Fibroblast of lung (primary cell): ENCODE measurements around the gene GALNT8. TPM values are rescaled to one million over a fixed set of nuclear protein-coding genes. Genes with fewer than 3 reads are reported as not detected.
A peak's percentile ranks its signal among the peaks of the same experiment; 100 is the strongest.

Experiments
- DNase-seq, 2 donors: peaks; one replicate each; pipeline versions ENCODE4 v3.0.0 to v3.0.0-alpha.2; 2010; ENCODE audit warnings: low read depth in 2 of 2
- H2AFZ ChIP-seq: 2 replicates; pipeline ENCODE4 v1.5.1; 2012; ENCODE audit warnings: low read length, control low read depth, inconsistent platforms
- H3K27ac ChIP-seq: 2 replicates; pipeline ENCODE4 v1.5.1; 2011; ENCODE audit warnings: low read length, control low read depth; ENCODE audit not compliant: insufficient read depth
- H3K27me3 ChIP-seq: 2 replicates; pipeline ENCODE4 v1.5.1; 2011; ENCODE audit warnings: mild to moderate bottlenecking, low read length; ENCODE audit not compliant: control insufficient read depth, insufficient read depth
- H3K36me3 ChIP-seq: 2 replicates; pipeline ENCODE4 v1.5.1; 2011; ENCODE audit warnings: low read length; ENCODE audit not compliant: control insufficient read depth, insufficient read depth
- H3K4me1 ChIP-seq: 2 replicates; pipeline ENCODE4 v1.5.1; 2011; ENCODE audit warnings: low read length; ENCODE audit not compliant: control insufficient read depth, insufficient read depth; ENCODE audit errors: extremely low read depth
- H3K4me2 ChIP-seq: 2 replicates; pipeline ENCODE4 v1.5.1; 2011; ENCODE audit warnings: low read length, control low read depth; ENCODE audit not compliant: insufficient read depth; ENCODE audit errors: extremely low read depth
- H3K4me3 ChIP-seq, 4 experiments: fragments of 200-600 bp in 1 of 4; sonication (generic) in 1 of 4; replicated peaks in 1 of 4; 2 replicates each; pipeline ENCODE4 v1.5.1; 2011 to 2016; ENCODE audit warnings: low read length in 4 of 4, low read depth in 3 of 4, mild to moderate bottlenecking in 3 of 4, control low read depth in 2 of 4, inconsistent platforms in 1 of 4, mixed read lengths in 1 of 4; ENCODE audit not compliant: insufficient read depth in 1 of 4; ENCODE audit errors: control extremely low read depth in 1 of 4
- H3K79me2 ChIP-seq: 2 replicates; pipeline ENCODE4 v1.5.1; 2012; ENCODE audit warnings: mild to moderate bottlenecking, low read length, inconsistent platforms; ENCODE audit not compliant: control insufficient read depth, insufficient read depth
- H3K9ac ChIP-seq: 2 replicates; pipeline ENCODE4 v1.5.1; 2011; ENCODE audit warnings: mild to moderate bottlenecking, low read length, control low read depth; ENCODE audit not compliant: insufficient read depth
- H3K9me3 ChIP-seq: 2 replicates; pipeline ENCODE4 v1.5.1; 2012; ENCODE audit warnings: low read depth, low read length; ENCODE audit not compliant: control insufficient read depth, insufficient read depth
- H4K20me1 ChIP-seq: 2 replicates; pipeline ENCODE4 v1.5.1; 2011; ENCODE audit warnings: low read length; ENCODE audit not compliant: control insufficient read depth, insufficient read depth; ENCODE audit errors: extremely low read depth
- EZH2 ChIP-seq: IDR thresholded peaks from 2 replicates; pipeline ENCODE4 v1.5.1; 2012; ENCODE audit warnings: low read length, control low read depth, mild to moderate bottlenecking; ENCODE audit errors: missing control alignments
- polyA plus RNA-seq, 2 donors: library from polyadenylated mRNA; depleted of rRNA in 1 of 2; stranded (reverse) in 1 of 2; unstranded in 1 of 2; fragments of >200 nt; gene quantifications; 2 replicates each; pipeline ENCODE4 v1.2.1, GENCODE V29; 2011 to 2012; ENCODE audit warnings: missing spikeins in 1 of 2
- total RNA-seq: library from RNA; depleted of rRNA; stranded (reverse); fragments of >200 nt; gene quantifications from 2 replicates; pipeline ENCODE4 v1.2.1, GENCODE V29; 2014
- TF ChIP-seq, protein P1 (sequence below), 2 donors: IDR thresholded peaks in 1 of 2; conservative IDR thresholded peaks in 1 of 2; 1 replicate in 1 of 2; 2 replicates in 1 of 2; pipeline ENCODE4 v1.5.1; 2011 to 2012; ENCODE audit warnings: low read length in 2 of 2, control low read depth in 1 of 2, inconsistent platforms in 1 of 2, low read depth in 1 of 2, mild to moderate bottlenecking in 1 of 2

Gene GALNT8
- total and polyA plus RNA-seq, 2 donors (not counting 1 experiment from before 2014, with no cell fraction given), result under 0.01 TPM; not detected in 1

GRCh38 chr12:4771172-4771959 lies 51.2 kb downstream of the GALNT8 start:
- no peaks in the 10 kb centered on the region for H3K36me3 ChIP-seq
- no peaks in the 10 kb centered on the region for H3K27me3 ChIP-seq
- no peak overlapping the region for H3K4me3 ChIP-seq
- no peak overlapping the region for H3K27ac ChIP-seq
- DNase-seq, result no peak
- H3K79me2 ChIP-seq, result no peaks in the 10 kb centered on the region
- no peaks in the 10 kb centered on the region for H4K20me1 ChIP-seq
- no peak overlapping the region for H2AFZ ChIP-seq
- no peak overlapping the region for H3K9ac ChIP-seq
- no peak for TF ChIP-seq EZH2
- TF ChIP-seq, protein P1, sequence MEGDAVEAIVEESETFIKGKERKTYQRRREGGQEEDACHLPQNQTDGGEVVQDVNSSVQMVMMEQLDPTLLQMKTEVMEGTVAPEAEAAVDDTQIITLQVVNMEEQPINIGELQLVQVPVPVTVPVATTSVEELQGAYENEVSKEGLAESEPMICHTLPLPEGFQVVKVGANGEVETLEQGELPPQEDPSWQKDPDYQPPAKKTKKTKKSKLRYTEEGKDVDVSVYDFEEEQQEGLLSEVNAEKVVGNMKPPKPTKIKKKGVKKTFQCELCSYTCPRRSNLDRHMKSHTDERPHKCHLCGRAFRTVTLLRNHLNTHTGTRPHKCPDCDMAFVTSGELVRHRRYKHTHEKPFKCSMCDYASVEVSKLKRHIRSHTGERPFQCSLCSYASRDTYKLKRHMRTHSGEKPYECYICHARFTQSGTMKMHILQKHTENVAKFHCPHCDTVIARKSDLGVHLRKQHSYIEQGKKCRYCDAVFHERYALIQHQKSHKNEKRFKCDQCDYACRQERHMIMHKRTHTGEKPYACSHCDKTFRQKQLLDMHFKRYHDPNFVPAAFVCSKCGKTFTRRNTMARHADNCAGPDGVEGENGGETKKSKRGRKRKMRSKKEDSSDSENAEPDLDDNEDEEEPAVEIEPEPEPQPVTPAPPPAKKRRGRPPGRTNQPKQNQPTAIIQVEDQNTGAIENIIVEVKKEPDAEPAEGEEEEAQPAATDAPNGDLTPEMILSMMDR (conservative IDR thresholded peaks at IDR 0.05 in 1 of 2, IDR thresholded peaks at IDR 0.05 in 1 of 2; ENCODE audit: low read depth in 1 of 2, low read length in 2 of 2), result no peak
- no peak overlapping the region for H3K4me2 ChIP-seq
- H3K9me3 ChIP-seq, result no peaks in the 10 kb centered on the region
- H3K4me1 ChIP-seq, result no peaks in the 10 kb centered on the region

DNA sequence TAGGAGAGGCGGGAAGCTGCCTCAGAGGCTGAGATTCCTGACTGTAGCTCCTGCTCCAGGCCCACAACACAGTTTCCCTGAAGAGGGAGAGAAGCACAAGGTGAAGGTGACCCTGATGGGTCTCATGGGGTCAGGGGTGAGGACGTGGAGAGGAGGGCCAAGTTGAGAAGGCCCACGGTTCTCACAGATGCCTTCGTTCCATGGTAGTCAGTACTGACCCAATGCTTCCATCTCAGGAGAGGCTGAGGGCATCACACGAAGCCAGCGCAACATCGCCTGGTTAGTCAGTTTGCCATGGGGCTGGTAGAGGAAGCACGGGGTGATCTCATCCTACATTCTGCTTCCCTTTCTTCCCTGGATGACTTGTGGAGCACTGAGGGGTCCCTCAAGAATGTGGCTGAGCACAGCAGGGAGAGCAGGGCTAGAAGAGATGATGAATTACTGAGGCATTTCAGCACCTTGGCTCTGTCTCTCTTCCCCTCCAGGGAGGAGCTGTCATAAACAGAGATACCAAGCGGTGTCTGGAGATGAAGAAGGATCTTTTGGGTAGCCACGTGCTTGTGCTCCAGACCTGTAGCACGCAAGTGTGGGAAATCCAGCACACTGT lies 51.9 kb downstream of the GALNT8 start:
- no peak for TF ChIP-seq EZH2
- TF ChIP-seq, protein P1 (conservative IDR thresholded peaks at IDR 0.05 in 1 of 2, IDR thresholded peaks at IDR 0.05 in 1 of 2; ENCODE audit: low read depth in 1 of 2, low read length in 2 of 2), result no peak
- Histone ChIP-seq H3K27me3 (no peaks in the 10 kb centered on the region), H2AFZ (no peak overlapping the region), H4K20me1 (no peaks in the 10 kb centered on the region), H3K36me3 (no peaks in the 10 kb centered on the region), H3K27ac (no peak overlapping the region), H3K79me2 (no peaks in the 10 kb centered on the region), H3K9ac (no peak overlapping the region), H3K4me3 (no peak overlapping the region), H3K9me3 (no peaks in the 10 kb centered on the region), H3K4me2 (no peak overlapping the region), H3K4me1 (no peaks in the 10 kb centered on the region)
- peak in 1 of 2 donors; percentile 11 for DNase-seq

GRCh38 chr12:4775936-4776335 lies 55.7 kb downstream of the GALNT8 start:
- Histone ChIP-seq H3K4me1 (no peaks in the 10 kb centered on the region), H3K36me3 (no peaks in the 10 kb centered on the region), H3K9me3 (no peaks in the 10 kb centered on the region), H3K9ac (no peak overlapping the region), H3K79me2 (no peaks in the 10 kb centered on the region), H2AFZ (no peak overlapping the region), H3K4me2 (no peak overlapping the region), H3K27ac (no peak overlapping the region), H3K4me3 (no peak overlapping the region), H4K20me1 (no peaks in the 10 kb centered on the region), H3K27me3 (no peaks in the 10 kb centered on the region)
- no peak for DNase-seq
- TF ChIP-seq EZH2, result no peak
- TF ChIP-seq, protein P1 (conservative IDR thresholded peaks at IDR 0.05 in 1 of 2, IDR thresholded peaks at IDR 0.05 in 1 of 2; ENCODE audit: low read depth in 1 of 2, low read length in 2 of 2), result no peak
